ENCODE measurements around the gene RTL9. TPM values are rescaled to one million over a fixed set of nuclear protein-coding genes. Genes with fewer than 3 reads are reported as not detected.
A peak's percentile ranks its signal among the peaks of the same experiment; 100 is the strongest.
"Not testable (repeated sequence)": the region's sequence is repeated elsewhere in the genome, so short reads cannot be mapped to it uniquely, and the experiment has no call there.

Gene RTL9
- total and polyA plus RNA-seq, 9 of the 15 experiments (the other 6 are each of a cell fraction or from before 2014, with no cell fraction given): 0.04 to 0.35 (median 0.13) TPM; not detected in 1

- H3K9me3 ChIP-seq (replicated peaks; ENCODE audit: control insufficient read depth, insufficient read depth, low read depth, low read length); BruUV-seq (replicated peaks); H3K27ac ChIP-seq (ENCODE audit: extremely low read depth, low read depth, low read length); FAIRE-seq; H3K9me1 ChIP-seq (ENCODE audit: control insufficient read depth, insufficient read depth, low read length); ATAC-seq; intact Hi-C loops (cut with micrococcal nuclease); H3K4me3 ChIP-seq; H3K9ac ChIP-seq (ENCODE audit: insufficient read depth in 1 of 2, low read depth in 2 of 2, low read length in 2 of 2); DNase-seq (ENCODE audit: extremely low read depth in 1 of 4, low spot score in 3 of 4); H3K36me3 ChIP-seq (ENCODE audit: control insufficient read depth, insufficient read depth, low read length); H4K20me1 ChIP-seq (replicated peaks; ENCODE audit: control insufficient read depth, insufficient read depth, low read length); H3K27me3 ChIP-seq (ENCODE audit: control insufficient read depth in 2 of 2, insufficient read depth in 2 of 2, low read length in 2 of 2); H3K4me2 ChIP-seq (ENCODE audit: insufficient read depth, low read length); H3K79me2 ChIP-seq (ENCODE audit: control insufficient read depth, insufficient read depth, low read length); H2AFZ ChIP-seq (ENCODE audit: low read depth, low read length); POLR2A ChIA-PET: not testable (repeated sequence)
- WGBS (ENCODE audit: insufficient coverage, low coverage, missing lambda C conversion rate): 77% methylated on average over 4 of the region's 7 CpGs
- in situ Hi-C loops (cut with MboI): loop anchor here (5.0 to 25.0 kb wide), 4 partner anchors 81 to 681 kb away; no protein-coding TSS in a partner anchor
- CTCF ChIA-PET (ENCODE audit: low intra/inter-chr PET ratio): interaction anchor here (6.5 kb wide), 1 partner anchor 246 kb away, joined by 39 read pairs; no protein-coding TSS in a partner anchor
- H3K4me1 ChIP-seq (replicated peaks in 1 of 2; ENCODE audit: control insufficient read depth in 2 of 2, insufficient read depth in 2 of 2, low read length in 2 of 2): peaks cover 38 to 69% of the 10 kb centered on the region in 2 experiments; a peak in 4 of 5 replicates
- TF ChIP-seq ZNF146 (CRISPR knock-in tag; IDR thresholded peaks at IDR 0.05; ENCODE audit: unreplicated experiment) (peak; percentile 66), KDM1A (IDR thresholded peaks at IDR 0.05) (0 out of 4 replicates have a peak, but pooled peaks of 1 of the 2 experiments have one; percentile 22)
Observed at GRCh38 chrX:110406250-110406649, 47.6 kb downstream of the RTL9 start.

DNA sequence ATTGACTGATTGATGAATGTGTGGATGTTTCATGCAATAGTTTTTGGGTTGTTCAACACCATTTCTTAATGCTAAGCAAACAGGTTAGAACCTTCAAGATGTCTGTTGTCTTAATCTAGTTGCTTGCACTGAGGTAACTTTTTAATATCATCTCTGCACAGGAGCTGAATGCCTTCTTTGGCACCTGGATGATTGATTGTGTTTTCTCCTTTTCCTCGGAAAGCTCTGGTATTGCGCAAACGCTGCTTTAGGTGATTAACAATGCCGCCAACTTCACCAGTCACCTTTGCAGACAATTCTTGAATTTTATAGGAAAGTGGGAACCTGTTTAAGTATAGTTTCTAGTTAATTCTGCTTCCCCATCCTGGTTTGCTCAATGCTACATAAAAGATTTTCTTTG is 48.2 kb downstream of the RTL9 start:
- Histone ChIP-seq H2AFZ (ENCODE audit: low read depth, low read length) (no peak overlapping the region; the same call in 1 of the 2 replicates), H3K36me3 (ENCODE audit: control insufficient read depth, insufficient read depth, low read length) (no peaks in the 10 kb centered on the region; the same call in 2 of the 3 replicates), H4K20me1 (replicated peaks; ENCODE audit: control insufficient read depth, insufficient read depth, low read length) (no peaks in the 10 kb centered on the region), H3K4me3 (no peak overlapping the region), H3K27me3 (ENCODE audit: control insufficient read depth in 2 of 2, insufficient read depth in 2 of 2, low read length in 2 of 2) (no peaks in the 10 kb centered on the region), H3K79me2 (ENCODE audit: control insufficient read depth, insufficient read depth, low read length) (no peaks in the 10 kb centered on the region), H3K9me3 (replicated peaks; ENCODE audit: control insufficient read depth, insufficient read depth, low read depth, low read length) (no peaks in the 10 kb centered on the region), H3K9me1 (ENCODE audit: control insufficient read depth, insufficient read depth, low read length) (no peaks in the 10 kb centered on the region), H3K4me2 (ENCODE audit: insufficient read depth, low read length) (no peak overlapping the region), H3K4me1 (replicated peaks in 1 of 2; ENCODE audit: control insufficient read depth in 2 of 2, insufficient read depth in 2 of 2, low read length in 2 of 2) (peaks cover 37 to 65% of the 10 kb centered on the region in 2 experiments; a peak in 4 of 5 replicates), H3K27ac (ENCODE audit: extremely low read depth, low read depth, low read length) (no peak overlapping the region), H3K9ac (ENCODE audit: insufficient read depth in 1 of 2, low read depth in 2 of 2, low read length in 2 of 2) (no peak overlapping the region; a peak in 1 of 4 replicates)
- CTCF ChIA-PET (ENCODE audit: low intra/inter-chr PET ratio): interaction anchor here (1.0 to 6.5 kb wide), 2 partner anchors 238 to 246 kb away, joined by 3 to 39 read pairs; no protein-coding TSS in a partner anchor
- POLR2A ChIA-PET: no interaction called here
- WGBS (ENCODE audit: insufficient coverage, low coverage, missing lambda C conversion rate): 50% methylated on average over 4 of the region's 4 CpGs
- in situ Hi-C loops (cut with MboI) (loop anchor here (5.0 to 25.0 kb wide), 4 partner anchors 82 to 682 kb away; no protein-coding TSS in a partner anchor), intact Hi-C loops (cut with micrococcal nuclease) (no loop called here)
- DNase-seq (ENCODE audit: extremely low read depth in 1 of 4, low spot score in 3 of 4): no peak
- BruUV-seq (replicated peaks): no TSS peak
- no peak for ATAC-seq
- FAIRE-seq: no peak
- TF ChIP-seq CEBPG (CRISPR knock-in tag; IDR thresholded peaks at IDR 0.05): no peak
- TF ChIP-seq CEBPG (tag; conservative IDR thresholded peaks at IDR 0.05 in 1 of 2, IDR thresholded peaks at IDR 0.05 in 1 of 2): peak in 1 of 2 experiments; percentile 33; a peak in 1 of 4 replicates
- TF ChIP-seq PKNOX1 (IDR thresholded peaks at IDR 0.05): peak; percentile 56; the same call in 1 of the 2 replicates
- no peak for TF ChIP-seq ZKSCAN1 (IDR thresholded peaks at IDR 0.05; ENCODE audit: low read depth, low read length)
- no peak for TF ChIP-seq HDGF (IDR thresholded peaks at IDR 0.05)
- TF ChIP-seq CEBPB (tag; IDR thresholded peaks at IDR 0.05): peak; percentile 90
- TF ChIP-seq MEIS2 (IDR thresholded peaks at IDR 0.05; ENCODE audit: partially characterized antibody): peak; percentile 75
- no peak for TF ChIP-seq PBX2 (CRISPR knock-in tag; IDR thresholded peaks at IDR 0.05; ENCODE audit: low read depth)
- peak; percentile 37; the same call in 1 of the 2 replicates for TF ChIP-seq PBX2 (tag; conservative IDR thresholded peaks at IDR 0.05; ENCODE audit: low read depth)

Measured in K562 (cell line).